GM12878 (cell line): ENCODE results near the gene PRR5. TPM values are rescaled to one million over a fixed set of nuclear protein-coding genes. Genes with fewer than 3 reads are reported as not detected.

Experiments used
- ATAC-seq: fragments of 200-7000 bp; cut with Tn5 transposase; 3 replicates; pipeline ENCODE4 v1.9.1; 2020; ENCODE audit warnings: mild to moderate bottlenecking, moderate library complexity
- BruUV-seq: library from RNA; stranded (reverse); fragments of 400-500 nt; replicated peaks from 2 replicates; lab custom pipeline; 2021; lab: Mats Ljungman, UMichigan
- CTCF ChIA-PET: fragments of 300-600 bp; sonication (Branson Sonifier 250); formaldehyde crosslinking; extraction: SDS; loops from one replicate; lab custom pipeline; 2021; ENCODE audit warnings: inconsistent platforms; lab: Yijun Ruan, JAX
- POLR2A ChIA-PET: fragments of 350-600 bp; formaldehyde crosslinking; extraction: SDS; loops from one replicate; lab custom pipeline; 2021; ENCODE audit warnings: inconsistent platforms; lab: Charles Lee
- RAD21 ChIA-PET: fragments of 300-600 bp; sonication (Branson Sonifier 250); formaldehyde crosslinking; loops from one replicate; lab custom pipeline; 2023; ENCODE audit warnings: antibody characterized with exemption; ENCODE audit not compliant: unreplicated experiment; lab: Charles Lee
- SMC1A ChIA-PET: fragments of 300-600 bp; sonication (Branson Sonifier 250); formaldehyde crosslinking; loops from one replicate; lab custom pipeline; 2023; ENCODE audit not compliant: unreplicated experiment, uncharacterized antibody; lab: Charles Lee
- DNase-seq: peaks from one replicate; pipeline ENCODE4 v3.0.0-alpha.2; 2011; ENCODE audit warnings: low read depth, low spot score
- FAIRE-seq: peaks from 3 replicates; lab custom pipeline; 2011; peaks lifted over from hg19 to GRCh38; lab: Jason Lieb, UNC
- H2AFZ ChIP-seq: 2 replicates; pipeline ENCODE4 v1.6.0; 2011; ENCODE audit warnings: low read depth, low read length, control low read depth; ENCODE audit not compliant: control insufficient read depth
- H3K27ac ChIP-seq: 2 replicates; pipeline ENCODE4 v1.5.1; 2011; ENCODE audit warnings: control low read depth; ENCODE audit not compliant: control insufficient read depth, insufficient read depth
- H3K27me3 ChIP-seq, 2 experiments: replicated peaks in 1 of 2; 2 replicates each; pipeline versions ENCODE4 v1.6.0 to v1.6.1; 2011; ENCODE audit warnings: low read length in 1 of 2; ENCODE audit not compliant: control insufficient read depth in 2 of 2, insufficient read depth in 2 of 2
- H3K36me3 ChIP-seq, 2 experiments: 2 replicates each; pipeline ENCODE4 v1.5.1; 2011; ENCODE audit warnings: low read length in 1 of 2; ENCODE audit not compliant: control insufficient read depth in 2 of 2, insufficient read depth in 2 of 2
- H3K4me1 ChIP-seq: 2 replicates; pipeline ENCODE4 v1.6.1; 2011; ENCODE audit warnings: mild to moderate bottlenecking, low read length, moderate library complexity, mixed read lengths; ENCODE audit not compliant: control insufficient read depth, insufficient read depth
- H3K4me2 ChIP-seq: 2 replicates; pipeline ENCODE4 v1.6.0; 2011; ENCODE audit warnings: control low read depth; ENCODE audit not compliant: control insufficient read depth, insufficient read depth
- H3K4me3 ChIP-seq: fragments of 200-600 bp; sonication (generic); 2 replicates; pipeline ENCODE4 v1.5.1; 2016
- H3K79me2 ChIP-seq: 2 replicates; pipeline ENCODE4 v1.6.0; 2011; ENCODE audit warnings: low read length; ENCODE audit not compliant: control insufficient read depth, insufficient read depth
- H3K9ac ChIP-seq: 2 replicates; pipeline ENCODE4 v1.8.0; 2011; ENCODE audit warnings: low read length, control low read depth, mixed read lengths; ENCODE audit not compliant: control insufficient read depth, insufficient read depth
- H3K9me3 ChIP-seq: replicated peaks from 3 replicates; pipeline ENCODE4 v1.5.1; 2011; ENCODE audit warnings: mild to moderate bottlenecking, low read length; ENCODE audit not compliant: control insufficient read depth, insufficient read depth
- H4K20me1 ChIP-seq: 2 replicates; pipeline ENCODE4 v1.6.0; 2011; ENCODE audit not compliant: control insufficient read depth, insufficient read depth
- HDAC2 ChIP-seq: fragments of 200-600 bp; sonication (generic); IDR thresholded peaks from 2 replicates; pipeline ENCODE4 v1.6.1; 2017
- HSF1 ChIP-seq: fragments of 150-350 bp; IDR thresholded peaks from 2 replicates; pipeline ENCODE4 v1.6.1; 2014; ENCODE audit warnings: mild to moderate bottlenecking, low read depth, low read length
- KLF5 ChIP-seq: fragments of 450-650 bp; IDR thresholded peaks from 2 replicates; pipeline ENCODE4 v1.6.1; 2014; ENCODE audit warnings: mild to moderate bottlenecking; ENCODE audit not compliant: partially characterized antibody
- MYC ChIP-seq: IDR thresholded peaks from 2 replicates; pipeline ENCODE4 v1.6.1; 2011; ENCODE audit warnings: mild to moderate bottlenecking, low read length, moderate library complexity, inconsistent platforms; ENCODE audit not compliant: insufficient read depth, insufficient replicate concordance, insufficient read length, severe bottlenecking
- NFYA ChIP-seq: IDR thresholded peaks from 2 replicates; pipeline ENCODE4 v1.6.1; 2011; ENCODE audit warnings: low read depth, mild to moderate bottlenecking, low read length, improper control_type of control experiment, borderline replicate concordance
- NR2C1 ChIP-seq: fragments of 450-650 bp; IDR thresholded peaks from 2 replicates; pipeline ENCODE4 v1.6.1; 2017; ENCODE audit warnings: antibody characterized with exemption, mild to moderate bottlenecking, moderate library complexity
- RAD51 ChIP-seq: fragments of 450-650 bp; IDR thresholded peaks from 2 replicates; pipeline ENCODE4 v1.6.1; 2016; ENCODE audit warnings: moderate library complexity, mild to moderate bottlenecking, inconsistent platforms
- SPI1 ChIP-seq: IDR thresholded peaks from 2 replicates; pipeline ENCODE4 v1.6.1; 2011; ENCODE audit warnings: low read depth, mild to moderate bottlenecking, low read length, moderate library complexity, borderline replicate concordance; ENCODE audit not compliant: insufficient read depth
- SRF ChIP-seq, 2 experiments: IDR thresholded peaks; 2 replicates each; pipeline ENCODE4 v1.6.1; 2011; ENCODE audit warnings: low read depth in 2 of 2, low read length in 2 of 2, mild to moderate bottlenecking in 1 of 2, moderate library complexity in 1 of 2
- USF1 ChIP-seq: IDR thresholded peaks from 2 replicates; pipeline ENCODE4 v1.6.1; 2011; ENCODE audit warnings: borderline replicate concordance, low read depth, mild to moderate bottlenecking, moderate library complexity, mixed read lengths, low read length; ENCODE audit not compliant: insufficient read depth; ENCODE audit errors: extremely low read length
- ZNF217 ChIP-seq: fragments of 450-650 bp; IDR thresholded peaks from 2 replicates; pipeline ENCODE4 v1.6.1; 2017; ENCODE audit warnings: antibody characterized with exemption, mild to moderate bottlenecking
- WGBS: methylation state at CpG from one replicate; pipeline ENCODE4 v1.1.6; 2016; ENCODE audit warnings: low lambda C conversion rate; ENCODE audit not compliant: insufficient replicate concordance, insufficient coverage; ENCODE audit errors: missing lambda C conversion rate; 5-methylcytosine and 5-hydroxymethylcytosine counted together
- in situ Hi-C: fragments of 300-500 bp; cut with MboI; formaldehyde crosslinking; loops from 9 replicates; pipeline ENCODE4 v1.14.3; 2018; ENCODE audit warnings: mixed read lengths
- intact Hi-C: fragments of 100-400 bp; cut with micrococcal nuclease; formaldehyde crosslinking; loops from one replicate; pipeline ENCODE4 v1.14.2; 2022; ENCODE audit not compliant: unreplicated experiment
- polyA plus RNA-seq, 11 experiments: library from polyadenylated mRNA; depleted of rRNA in 4 of 11; unstranded in 6 of 11; stranded (reverse) in 5 of 11; fragments of >200 nt; fragmentation: Nextera tagmentation in 4 of 11; fragmentation: Illumina TruSeq in 1 of 11; extraction: Ambion mirVana in 4 of 11; extraction: Trizol in 1 of 11; gene quantifications; 1 replicate in 1 of 11; 2 replicates in 10 of 11; pipeline versions ENCODE4 v1.2.1 to v1.2.3, GENCODE V29; 2011 to 2016; ENCODE audit warnings: inconsistent platforms in 2 of 11, missing spikeins in 2 of 11, low read depth in 1 of 11
- total RNA-seq, 4 experiments: library from RNA; depleted of rRNA in 3 of 4; stranded (reverse); fragments of >200 nt in 3 of 4; fragmentation: Illumina TruSeq in 1 of 4; extraction: Trizol in 1 of 4; gene quantifications; 2 replicates each; pipeline versions ENCODE4 v1.2.1 to v1.2.3, GENCODE V29; 2013 to 2021
- TF ChIP-seq, protein P1 (sequence below): IDR thresholded peaks from 2 replicates; pipeline ENCODE4 v1.6.1; 2011; ENCODE audit warnings: mild to moderate bottlenecking, low read depth, low read length, moderate library complexity; ENCODE audit not compliant: insufficient replicate concordance

Gene PRR5
- total and polyA plus RNA-seq, 10 of the 15 experiments (the other 5 are each of a cell fraction or from before 2014, with no cell fraction given), result 0.03 to 9.4 (median 1.5) TPM

GRCh38 chr22:44753189-44754042, 51.4 kb downstream of the PRR5 start:
- no peaks in the 10 kb centered on the region for H3K36me3 ChIP-seq
- no peak overlapping the region for H3K4me2 ChIP-seq
- no peaks in the 10 kb centered on the region for H3K79me2 ChIP-seq
- BruUV-seq, result no TSS peak
- TF ChIP-seq USF1, result no peak
- TF ChIP-seq KLF5, result no peak
- TF ChIP-seq RAD51, result no peak
- in situ Hi-C loops, result no loop called here
- no peak overlapping the region for H3K4me3 ChIP-seq
- intact Hi-C loops, result no loop called here
- H2AFZ ChIP-seq, result no peak overlapping the region
- POLR2A ChIA-PET, result no interaction called here
- H4K20me1 ChIP-seq, result no peaks in the 10 kb centered on the region
- peaks cover 2 to 3% of the 10 kb centered on the region in 2 experiments; a peak in 3 of 4 replicates for H3K27me3 ChIP-seq
- CTCF ChIA-PET, result interaction anchor here (0.9 to 1.0 kb wide), 2 partner anchors 17 to 56 kb away, joined by 3 read pairs; no protein-coding TSS in a partner anchor
- 50% methylated on average over 29 of the region's 29 CpGs for WGBS
- FAIRE-seq (no peak), DNase-seq (no peak), ATAC-seq (no peak)
- SMC1A ChIA-PET, result interaction anchor here (0.8 kb wide), 1 partner anchor 1739 kb away, joined by 4 read pairs; no protein-coding TSS in a partner anchor
- RAD21 ChIA-PET, result no interaction called here
- H3K27ac ChIP-seq, result no peak overlapping the region
- no peaks in the 10 kb centered on the region for H3K4me1 ChIP-seq
- no peak overlapping the region for H3K9ac ChIP-seq
- H3K9me3 ChIP-seq, result no peaks in the 10 kb centered on the region; the same call in 2 of the 3 replicates

DNA sequence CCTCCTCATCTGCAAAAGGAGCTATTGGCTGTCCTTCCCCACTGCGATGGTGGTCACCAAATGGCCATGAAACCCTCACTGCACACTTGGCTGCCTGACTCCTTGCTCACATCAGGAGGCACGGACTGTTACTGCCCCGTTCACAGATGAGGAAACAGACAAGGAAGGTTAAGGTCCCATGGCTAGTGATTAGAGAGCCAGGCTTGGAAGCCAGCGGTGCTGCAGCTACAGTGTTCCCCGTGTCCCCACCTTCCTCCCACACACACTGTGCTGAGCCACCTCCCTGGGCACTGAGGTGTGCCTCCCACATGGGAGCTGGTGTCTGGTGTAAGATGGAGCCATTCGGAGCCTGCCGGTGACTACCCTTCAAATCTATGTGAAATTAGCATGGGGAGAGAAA, 53.0 kb downstream of the PRR5 start:
- H3K4me1 ChIP-seq, result no peaks in the 10 kb centered on the region
- intact Hi-C loops, result no loop called here
- DNase-seq (no peak), ATAC-seq (no peak), FAIRE-seq (no peak)
- 44% methylated on average over 7 of the region's 7 CpGs for WGBS
- H3K9me3 ChIP-seq, result no peaks in the 10 kb centered on the region; the same call in 2 of the 3 replicates
- H2AFZ ChIP-seq, result no peak overlapping the region
- H3K4me2 ChIP-seq, result no peak overlapping the region
- ChIA-PET SMC1A (no interaction called here), RAD21 (no interaction called here), POLR2A (no interaction called here), CTCF (no interaction called here)
- in situ Hi-C loops, result no loop called here
- H3K27ac ChIP-seq, result no peak overlapping the region
- no peak overlapping the region for H3K9ac ChIP-seq
- no peaks in the 10 kb centered on the region for H3K36me3 ChIP-seq
- no TSS peak for BruUV-seq
- H3K4me3 ChIP-seq, result no peak overlapping the region
- H3K27me3 ChIP-seq, result peaks cover 2 to 3% of the 10 kb centered on the region in 2 experiments; a peak in 3 of 4 replicates
- no peaks in the 10 kb centered on the region for H4K20me1 ChIP-seq
- H3K79me2 ChIP-seq, result no peaks in the 10 kb centered on the region
- no peak for TF ChIP-seq HSF1
- no peak for TF ChIP-seq ZNF217
- TF ChIP-seq SRF (IDR thresholded peaks at IDR 0.05; ENCODE audit: low read depth in 2 of 2, low read length in 2 of 2), result no peak
- no peak for TF ChIP-seq HDAC2
- TF ChIP-seq, protein P1, sequence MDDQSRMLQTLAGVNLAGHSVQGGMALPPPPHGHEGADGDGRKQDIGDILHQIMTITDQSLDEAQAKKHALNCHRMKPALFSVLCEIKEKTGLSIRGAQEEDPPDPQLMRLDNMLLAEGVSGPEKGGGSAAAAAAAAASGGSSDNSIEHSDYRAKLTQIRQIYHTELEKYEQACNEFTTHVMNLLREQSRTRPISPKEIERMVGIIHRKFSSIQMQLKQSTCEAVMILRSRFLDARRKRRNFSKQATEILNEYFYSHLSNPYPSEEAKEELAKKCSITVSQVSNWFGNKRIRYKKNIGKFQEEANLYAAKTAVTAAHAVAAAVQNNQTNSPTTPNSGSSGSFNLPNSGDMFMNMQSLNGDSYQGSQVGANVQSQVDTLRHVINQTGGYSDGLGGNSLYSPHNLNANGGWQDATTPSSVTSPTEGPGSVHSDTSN, result no peak
- TF ChIP-seq MYC, result no peak
- TF ChIP-seq NFYA, result no peak
- no peak for TF ChIP-seq NR2C1
- no peak for TF ChIP-seq SPI1
